GM12878 (cell line): ENCODE results near the gene SCN7A.

ENCODE experiments used
- ATF2 ChIP-seq: IDR thresholded peaks from 2 replicates; pipeline ENCODE4 v1.6.1; 2012; ENCODE audit warnings: low read length, inconsistent platforms
- CHD2 ChIP-seq: IDR thresholded peaks from 2 replicates; pipeline ENCODE4 v1.6.1; 2011; ENCODE audit warnings: low read depth, low read length, improper control_type of control experiment, borderline replicate concordance
- NRF1 ChIP-seq: conservative IDR thresholded peaks from 2 replicates; pipeline ENCODE4 v1.6.1; 2011; ENCODE audit warnings: mild to moderate bottlenecking, low read depth, low read length, improper control_type of control experiment
- SIN3A ChIP-seq: IDR thresholded peaks from 2 replicates; pipeline ENCODE4 v1.6.1; 2012; ENCODE audit warnings: low read depth, low read length, improper control_type of control experiment
- SP1 ChIP-seq: IDR thresholded peaks from one replicate; pipeline ENCODE4 v1.6.1; 2011; ENCODE audit warnings: low read depth, low read length

- TF ChIP-seq NRF1 (no peak), SP1 (no peak), SIN3A (no peak), ATF2 (no peak), CHD2 (no peak)
Measured at GRCh38 chr2:166516712-166517303, 22.8 kb upstream of the SCN7A start.
